HG02678 (cell line): ENCODE data around the gene LRRC32.

Source experiments
- ATAC-seq: cut with Tn5 transposase; IDR thresholded peaks from one replicate; pipeline ENCODE4 v1.9.1; 2021; ENCODE audit warnings: mild to moderate bottlenecking, moderate library complexity; ENCODE audit not compliant: unreplicated experiment

The LRRC32 gene

GRCh38 chr11:76670485-76671236, at the start of gene LRRC32:
TSS of gene LRRC32 (minus strand) at chr11:76670747. CDS start at chr11:76665954, 4,793 bp downstream.
- no peak for ATAC-seq

DNA sequence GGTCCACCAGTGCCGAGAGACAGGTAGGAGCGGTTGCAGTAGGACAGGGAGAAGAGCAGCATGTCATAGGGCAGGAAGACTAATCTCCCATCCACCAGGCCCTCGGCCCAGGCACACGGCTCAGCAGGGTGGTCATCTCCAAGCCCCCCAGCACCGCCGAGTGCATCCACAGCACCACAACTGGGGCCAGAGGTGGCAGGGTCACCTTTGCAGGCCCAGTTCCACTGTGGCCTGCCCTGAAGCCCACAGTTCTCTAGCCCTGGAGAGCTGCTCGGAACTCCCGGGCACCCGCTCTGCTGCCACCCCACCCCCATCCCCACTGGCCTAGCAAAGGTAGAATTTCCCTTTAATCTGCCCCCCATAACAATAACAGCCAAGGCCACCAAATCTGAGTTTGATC, 49.1 kb upstream of the LRRC32 start:
- ATAC-seq: no peak

GRCh38 chr11:76719281-76719680, 48.7 kb upstream of the LRRC32 start:
- no peak for ATAC-seq

GRCh38 chr11:76717816-76718215, 47.3 kb upstream of the LRRC32 start:
- no peak for ATAC-seq

- no peak for ATAC-seq
These were observed 46.8 kb upstream of the LRRC32 start for GRCh38 chr11:76717369-76717768.

GRCh38 chr11:76716268-76716667, 45.7 kb upstream of the LRRC32 start:
- ATAC-seq: no peak

- ATAC-seq: no peak
These were observed 43.9 kb upstream of the LRRC32 start for GRCh38 chr11:76714493-76714892.

DNA sequence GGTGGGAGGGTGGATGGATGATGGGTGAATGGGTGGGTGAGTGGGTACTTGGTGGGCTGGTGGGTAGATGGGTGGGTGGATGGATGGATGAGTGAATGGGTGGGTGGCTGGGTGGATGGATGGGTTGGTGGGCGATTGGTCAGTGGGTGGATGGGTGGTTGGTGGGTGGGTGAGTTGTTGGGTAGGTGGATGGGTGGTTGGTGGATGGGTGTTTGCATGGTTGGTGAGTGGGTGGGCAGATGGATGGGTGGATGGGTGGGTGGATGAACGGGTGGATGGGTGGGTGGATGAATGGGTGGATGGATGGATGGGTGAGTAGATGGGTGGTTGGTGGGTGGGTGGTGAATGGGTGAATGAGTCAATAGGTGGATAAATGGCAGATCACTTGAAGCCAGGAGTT, 43.0 kb upstream of the LRRC32 start:
- no peak for ATAC-seq

DNA sequence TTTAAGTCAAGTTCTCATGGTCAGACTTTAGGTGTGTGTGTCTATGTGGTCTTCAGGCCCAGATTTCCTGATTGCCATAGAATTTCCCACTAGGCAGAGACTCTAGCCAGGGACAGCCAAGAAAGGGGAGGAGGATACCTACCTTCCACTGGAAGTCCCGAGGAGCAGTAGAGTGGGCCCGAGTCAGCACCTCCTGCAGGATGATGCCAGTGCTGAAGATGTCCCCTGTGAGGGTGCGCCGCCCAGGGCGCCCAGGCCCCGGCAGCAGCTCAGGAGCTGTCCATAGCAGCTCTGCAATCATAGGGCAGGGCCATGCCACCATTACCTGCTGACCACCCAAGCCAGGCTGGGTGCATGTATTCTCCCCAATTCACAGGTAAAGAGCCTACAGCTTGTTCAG, 41.6 kb upstream of the LRRC32 start:
- ATAC-seq: no peak

DNA sequence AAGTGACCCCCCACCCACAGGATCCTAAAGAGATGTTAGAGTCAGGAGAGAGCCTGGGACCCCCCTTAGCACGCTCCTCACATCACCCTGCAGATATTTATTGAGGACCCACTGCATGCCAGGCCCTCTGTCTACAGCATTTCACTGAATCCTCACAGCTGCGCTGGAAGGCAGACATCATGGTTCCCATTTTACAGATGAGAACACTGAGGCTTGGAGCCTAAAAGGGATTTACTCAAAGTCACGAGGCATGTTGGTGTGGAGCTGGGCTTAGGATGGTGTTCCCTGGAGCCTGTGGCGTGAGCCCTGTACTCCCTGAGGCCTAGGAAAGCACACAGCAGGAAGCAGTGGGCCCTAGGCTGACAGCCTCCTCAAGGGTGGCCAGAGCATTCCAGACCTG, 39.2 kb upstream of the LRRC32 start:
- ATAC-seq: no peak

- ATAC-seq: no peak
These were observed 38.6 kb upstream of the LRRC32 start for GRCh38 chr11:76708972-76709660.

DNA sequence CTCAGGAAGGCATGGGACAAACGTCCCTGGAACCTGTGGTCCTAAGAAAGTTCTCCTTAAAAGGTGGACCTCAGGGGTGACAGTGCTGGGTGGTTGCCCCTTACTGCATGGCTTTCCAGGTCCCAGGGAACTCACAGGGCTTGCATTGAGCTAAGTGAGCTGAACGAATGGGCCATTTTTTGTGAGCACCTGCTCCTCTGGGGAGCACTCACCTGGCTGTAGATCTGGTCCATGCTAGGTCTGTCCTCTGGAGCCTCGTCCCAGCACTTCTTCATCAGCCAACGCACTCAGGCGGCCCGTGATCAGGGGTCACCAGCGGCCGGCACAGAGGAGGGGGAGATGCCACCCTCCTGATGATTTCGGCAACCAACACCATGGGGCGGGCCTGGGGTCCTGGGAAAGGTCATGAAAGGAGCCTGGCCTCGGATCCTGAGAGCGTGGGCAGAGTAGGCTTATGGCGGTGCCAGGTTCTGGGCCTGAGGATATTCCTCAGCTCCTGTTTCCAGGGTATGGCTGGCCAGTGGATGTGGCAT, 36.8 kb upstream of the LRRC32 start:
- no peak for ATAC-seq

- no peak for ATAC-seq
These were observed 36.1 kb upstream of the LRRC32 start for GRCh38 chr11:76706667-76707066.

GRCh38 chr11:76705826-76706225, 35.3 kb upstream of the LRRC32 start:
- no peak for ATAC-seq

DNA sequence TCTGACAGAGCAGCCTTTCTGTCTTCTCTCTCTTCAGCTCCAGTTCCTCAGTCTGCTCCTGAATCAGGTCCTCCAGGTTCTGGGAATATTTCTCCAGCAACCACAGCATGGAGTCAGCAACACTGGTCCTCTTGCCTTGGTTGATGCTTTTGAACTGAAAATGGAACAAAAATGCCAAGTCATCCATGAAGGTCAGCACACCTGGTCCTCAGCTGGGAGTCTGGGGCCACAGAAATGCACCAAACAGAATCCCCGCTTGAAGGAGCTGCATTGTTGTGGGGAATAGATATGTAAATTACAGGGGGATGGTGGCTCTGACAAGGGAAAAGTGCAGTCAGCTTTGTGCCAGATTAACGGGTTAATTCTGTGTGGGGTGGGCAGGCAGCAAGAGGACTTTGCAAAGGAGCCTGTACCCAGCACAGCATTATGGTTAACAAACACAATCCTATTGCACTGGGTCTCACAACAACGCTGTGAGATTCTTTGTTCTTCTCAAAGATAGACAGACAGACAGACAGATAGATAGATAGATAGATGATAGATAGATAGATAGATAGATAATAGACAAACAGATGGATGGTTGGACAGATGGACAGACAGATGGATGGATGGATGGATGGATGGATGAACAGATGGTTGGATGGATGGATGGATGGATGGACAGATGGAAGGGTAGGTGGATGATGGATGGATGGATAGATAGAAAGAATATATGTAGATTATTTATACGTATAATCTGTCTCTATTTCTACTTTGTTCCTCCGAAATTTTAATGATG, 33.8 kb upstream of the LRRC32 start:
- no peak for ATAC-seq

DNA sequence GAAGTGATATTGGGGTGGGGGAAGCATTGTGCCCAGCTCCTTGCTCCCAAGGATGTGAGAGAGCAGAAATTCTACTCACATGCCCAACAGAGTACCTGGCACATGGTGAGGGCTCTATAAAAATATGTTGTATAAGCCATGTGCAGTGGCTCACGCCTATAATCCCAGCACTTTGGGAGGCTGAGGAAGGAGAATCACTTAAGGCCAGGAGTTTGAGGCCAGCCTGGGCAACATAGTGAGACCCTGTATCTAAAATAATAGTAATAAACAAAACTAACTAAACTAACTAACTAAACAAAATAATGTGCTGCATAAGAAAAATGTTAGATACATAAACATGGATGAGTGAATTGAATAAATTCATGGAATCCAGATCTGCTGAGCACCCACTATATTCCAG, 33.2 kb upstream of the LRRC32 start:
- ATAC-seq: no peak

DNA sequence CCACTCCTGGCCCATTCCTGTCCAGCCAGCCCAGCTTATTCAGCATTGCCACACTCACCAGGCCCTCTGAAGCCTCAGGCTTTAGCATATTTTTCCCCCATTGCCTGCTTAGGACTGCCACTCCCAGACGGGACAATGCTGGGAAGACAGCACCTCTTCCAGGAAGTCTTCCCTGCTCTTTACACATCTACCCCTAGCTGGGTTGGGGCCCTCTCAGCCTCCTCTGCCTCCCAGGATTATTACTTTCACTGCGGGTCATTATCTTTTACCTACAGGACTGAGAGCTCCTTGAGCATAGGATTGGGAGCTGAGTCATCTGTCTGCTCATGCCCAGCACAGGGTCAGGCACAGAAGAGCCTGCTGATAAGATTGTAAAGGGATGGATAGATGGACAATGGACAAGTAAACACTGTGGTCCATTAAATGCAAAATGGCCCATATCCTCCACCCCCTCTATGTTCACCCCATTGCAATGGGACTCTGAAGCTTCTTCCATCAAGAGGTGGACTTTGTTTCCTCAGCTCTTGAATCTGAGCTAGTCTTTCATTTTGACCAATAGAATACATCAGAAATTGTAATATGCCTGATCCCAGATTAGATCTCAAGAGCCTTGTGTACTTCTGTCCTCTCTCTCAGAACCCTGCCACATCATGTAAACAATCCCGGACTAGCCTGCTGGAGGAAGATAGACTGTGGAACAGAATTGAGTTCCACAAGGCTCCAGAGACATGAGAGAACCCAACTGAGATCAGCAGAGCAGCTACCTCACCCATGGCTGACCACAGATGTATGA, 32.0 kb upstream of the LRRC32 start:
- ATAC-seq: no peak

DNA sequence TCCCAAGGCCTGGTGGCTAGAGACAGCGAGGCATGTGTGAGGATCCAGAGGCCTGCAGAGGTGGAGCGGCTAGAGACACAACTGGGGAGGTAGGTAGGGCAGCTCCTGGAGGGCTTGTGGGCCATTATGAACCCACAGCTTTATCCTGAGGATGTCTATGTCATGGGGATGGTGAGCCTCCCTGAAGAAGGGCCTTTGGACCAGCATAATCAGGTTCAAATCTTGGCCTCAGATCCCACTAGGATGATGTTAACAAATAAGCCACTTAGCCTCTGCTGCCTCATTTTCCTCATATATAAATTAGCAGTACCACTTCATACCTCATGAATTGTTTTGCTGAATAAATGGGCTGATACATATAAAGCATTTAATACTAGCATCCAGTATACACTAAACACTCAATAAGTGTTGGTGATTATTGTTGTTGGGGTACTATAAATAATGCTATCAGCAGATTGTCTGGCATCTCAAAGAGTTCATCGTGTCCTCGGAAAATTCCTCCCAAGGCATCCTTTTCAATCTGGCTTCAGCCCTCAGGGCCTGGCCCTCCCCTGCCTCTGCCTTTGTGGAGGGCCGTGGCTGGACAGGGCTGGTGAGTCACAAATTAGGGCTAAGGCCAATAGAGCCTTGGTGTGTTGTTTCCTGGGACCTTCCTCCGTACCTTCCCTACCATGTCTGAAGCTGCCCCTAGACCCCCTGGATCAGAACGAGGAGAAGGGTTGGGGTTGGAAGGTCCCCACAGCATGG, 30.9 kb upstream of the LRRC32 start:
- no peak for ATAC-seq

- ATAC-seq: no peak
These were observed 29.9 kb upstream of the LRRC32 start for GRCh38 chr11:76700177-76701100.
